Esophagus squamous epithelium (tissue), 4 donors: ENCODE data around the gene ZNF76.

Experiments
- CTCF ChIP-seq, 6 experiments: fragments of 450-650 bp in 4 of 6; fragments of 200-600 bp in 2 of 6; sonication (generic) in 2 of 6; IDR thresholded peaks; one replicate each; pipeline ENCODE4 v1.5.1; 2016 to 2019; ENCODE audit warnings: antibody characterized with exemption in 6 of 6, mild to moderate bottlenecking in 4 of 6, moderate library complexity in 4 of 6
- POLR2A ChIP-seq, 4 donors: fragments of 450-650 bp; IDR thresholded peaks; one replicate each; pipeline ENCODE4 v1.6.1; 2017; ENCODE audit warnings: antibody characterized with exemption in 4 of 4, mild to moderate bottlenecking in 4 of 4, moderate library complexity in 3 of 4

GRCh38 chr6:35311390-35312075 lies 52.0 kb downstream of the ZNF76 start:
- TF ChIP-seq CTCF (IDR thresholded peaks at IDR 0.05) (no peak), POLR2A (IDR thresholded peaks at IDR 0.05) (no peak)
